H1 (cell line): ENCODE data around the gene MSTN. TPM values are rescaled to one million over a fixed set of nuclear protein-coding genes. Genes with fewer than 3 reads are reported as not detected.
A peak's percentile ranks its signal among the peaks of the same experiment; 100 is the strongest.

ENCODE experiments used
- CTCF ChIA-PET: fragments of 300-600 bp; sonication (Branson Sonifier 250); formaldehyde crosslinking; loops from one replicate; lab custom pipeline; 2021; ENCODE audit not compliant: partially characterized antibody; lab: Charles Lee
- POLR2A ChIA-PET: fragments of 300-600 bp; sonication (Branson Sonifier 250); formaldehyde crosslinking; loops from one replicate; lab custom pipeline; 2021; ENCODE audit warnings: inconsistent platforms; ENCODE audit not compliant: partially characterized antibody; lab: Charles Lee
- DNase-seq, 2 experiments: peaks; one replicate each; pipeline versions ENCODE4 v3.0.0 to v3.0.0-alpha.2; 2010 to 2022; ENCODE audit warnings: low spot score in 2 of 2, low read depth in 1 of 2, mixed read lengths in 1 of 2
- FAIRE-seq: peaks from 2 replicates; lab custom pipeline; 2011; peaks lifted over from hg19 to GRCh38; lab: Jason Lieb, UNC
- H2AFZ ChIP-seq: 2 replicates; pipeline ENCODE4 v1.8.1; 2012; ENCODE audit warnings: low read length, inconsistent platforms
- H2AK5ac ChIP-seq: 2 replicates; pipeline ENCODE4 v1.6.1; 2013; ENCODE audit warnings: low read depth, low read length
- H2BK120ac ChIP-seq: replicated peaks from 2 replicates; pipeline ENCODE3; 2013; ENCODE audit warnings: low read depth, low read length, inconsistent platforms
- H2BK12ac ChIP-seq: 2 replicates; pipeline ENCODE4 v1.6.1; 2013; ENCODE audit warnings: low read depth, low read length
- H2BK15ac ChIP-seq: 2 replicates; pipeline ENCODE4 v1.6.1; 2013; ENCODE audit warnings: low read length
- H2BK20ac ChIP-seq: 2 replicates; pipeline ENCODE4 v1.6.1; 2013; ENCODE audit warnings: low read length
- H2BK5ac ChIP-seq: 2 replicates; pipeline ENCODE4 v1.6.1; 2013; ENCODE audit warnings: low read depth, low read length
- H3K14ac ChIP-seq: 2 replicates; pipeline ENCODE4 v1.6.1; 2013; ENCODE audit warnings: inconsistent platforms; ENCODE audit not compliant: insufficient read length
- H3K18ac ChIP-seq: 2 replicates; pipeline ENCODE4 v1.6.1; 2013; ENCODE audit warnings: low read length; ENCODE audit errors: extremely low read depth
- H3K23ac ChIP-seq: 2 replicates; pipeline ENCODE4 v1.6.1; 2013; ENCODE audit warnings: inconsistent platforms; ENCODE audit not compliant: insufficient read length
- H3K23me2 ChIP-seq: 2 replicates; pipeline ENCODE4 v1.6.1; 2013; ENCODE audit warnings: low read depth, low read length
- H3K27ac ChIP-seq: 2 replicates; pipeline ENCODE4 v1.6.1; 2011; ENCODE audit warnings: low read depth, low read length, inconsistent platforms
- H3K27me3 ChIP-seq, 4 experiments: replicated peaks in 1 of 4; 1 replicate in 1 of 4; 2 replicates in 3 of 4; pipeline versions ENCODE4 v1.6.1 to v1.8.1; 2011 to 2013; ENCODE audit warnings: low read length in 3 of 4, mild to moderate bottlenecking in 3 of 4, inconsistent platforms in 2 of 4, mixed read lengths in 2 of 4, moderate library complexity in 1 of 4; ENCODE audit not compliant: control insufficient read depth in 3 of 4, insufficient read depth in 3 of 4; ENCODE audit errors: extremely low read depth in 1 of 4
- H3K36me3 ChIP-seq, 4 experiments: 2 replicates each; pipeline versions ENCODE4 v1.6.1 to v1.8.1; 2011 to 2013; ENCODE audit warnings: mild to moderate bottlenecking in 4 of 4, low read length in 3 of 4, moderate library complexity in 2 of 4, control low read depth in 1 of 4, inconsistent platforms in 1 of 4; ENCODE audit not compliant: insufficient read depth in 4 of 4, control insufficient read depth in 2 of 4
- H3K4ac ChIP-seq: replicated peaks from 2 replicates; pipeline ENCODE3; 2013; ENCODE audit warnings: low read length, low read depth, mixed read lengths, inconsistent platforms; ENCODE audit not compliant: insufficient read length
- H3K4me1 ChIP-seq, 4 experiments: replicated peaks in 1 of 4; 1 replicate in 1 of 4; 2 replicates in 3 of 4; pipeline versions ENCODE4 v1.6.1 to v1.8.1; 2011 to 2013; ENCODE audit warnings: low read length in 3 of 4, inconsistent platforms in 2 of 4, mixed read lengths in 1 of 4; ENCODE audit not compliant: insufficient read depth in 4 of 4, control insufficient read depth in 3 of 4
- H3K4me2 ChIP-seq, 2 experiments: 2 replicates each; pipeline versions ENCODE4 v1.6.1 to v1.8.1; 2011 to 2013; ENCODE audit warnings: low read depth in 2 of 2, low read length in 2 of 2, control low read depth in 1 of 2, inconsistent platforms in 1 of 2, mild to moderate bottlenecking in 1 of 2; ENCODE audit not compliant: insufficient read depth in 1 of 2
- H3K4me3 ChIP-seq, 4 experiments: fragments of 200-600, 300-600 bp in 1 of 4; sonication (generic), shearing (Covaris generic), sonication (Bioruptor Twin) in 1 of 4; 2 replicates each; pipeline versions ENCODE4 v1.5.1 to v1.8.1; 2011 to 2016; ENCODE audit warnings: low read length in 4 of 4, low read depth in 3 of 4, control low read depth in 2 of 4, inconsistent platforms in 2 of 4, mild to moderate bottlenecking in 2 of 4, mixed read lengths in 1 of 4, moderate library complexity in 1 of 4; ENCODE audit not compliant: insufficient read depth in 2 of 4; ENCODE audit errors: extremely low read depth in 1 of 4
- H3K56ac ChIP-seq: replicated peaks from 2 replicates; pipeline ENCODE3; 2013; ENCODE audit warnings: low read depth, mild to moderate bottlenecking, mixed read lengths, low read length, inconsistent platforms; ENCODE audit not compliant: insufficient read length
- H3K79me1 ChIP-seq: 2 replicates; pipeline ENCODE4 v1.6.1; 2013; ENCODE audit warnings: low read depth, low read length, control low read depth
- H3K79me2 ChIP-seq, 2 experiments: 2 replicates each; pipeline versions ENCODE4 v1.6.1 to v1.8.1; 2012 to 2013; ENCODE audit warnings: low read length in 2 of 2, mild to moderate bottlenecking in 2 of 2, inconsistent platforms in 1 of 2; ENCODE audit not compliant: insufficient read depth in 2 of 2, control insufficient read depth in 1 of 2
- H3K9ac ChIP-seq, 4 experiments: replicated peaks in 1 of 4; 1 replicate in 1 of 4; 2 replicates in 3 of 4; pipeline versions ENCODE4 v1.6.1 to v1.8.1; 2011 to 2013; ENCODE audit warnings: low read depth in 3 of 4, low read length in 3 of 4, control low read depth in 2 of 4, mild to moderate bottlenecking in 2 of 4, moderate library complexity in 2 of 4, inconsistent platforms in 1 of 4; ENCODE audit errors: extremely low read depth in 1 of 4
- H3K9me3 ChIP-seq, 2 experiments: 2 replicates each; pipeline versions ENCODE4 v1.6.1 to v1.8.1; 2012 to 2013; ENCODE audit warnings: mild to moderate bottlenecking in 2 of 2, moderate library complexity in 2 of 2, control low read depth in 1 of 2, inconsistent platforms in 1 of 2, low read depth in 1 of 2, low read length in 1 of 2, mixed read lengths in 1 of 2; ENCODE audit not compliant: insufficient read depth in 2 of 2
- H4K20me1 ChIP-seq, 2 experiments: replicated peaks in 1 of 2; 2 replicates each; pipeline versions ENCODE3 to v1.8.1; 2011 to 2013; ENCODE audit warnings: inconsistent platforms in 2 of 2, low read length in 2 of 2, mild to moderate bottlenecking in 1 of 2; ENCODE audit not compliant: insufficient read depth in 2 of 2, control insufficient read depth in 1 of 2
- H4K5ac ChIP-seq: 2 replicates; pipeline ENCODE4 v1.6.1; 2013; ENCODE audit warnings: low read length, low read depth, mixed read lengths, inconsistent platforms; ENCODE audit not compliant: insufficient read length
- H4K8ac ChIP-seq: 2 replicates; pipeline ENCODE4 v1.8.0; 2013; ENCODE audit warnings: mild to moderate bottlenecking, moderate library complexity, low read length, inconsistent platforms; ENCODE audit not compliant: insufficient read depth; ENCODE audit errors: extremely low read depth
- H4K91ac ChIP-seq: replicated peaks from 2 replicates; pipeline ENCODE3; 2013; ENCODE audit warnings: low read length, mixed read lengths, inconsistent platforms; ENCODE audit not compliant: insufficient read length
- CBX5 ChIP-seq: fragments of 300-800, 300-1000 bp; sonication (generic); IDR thresholded peaks from 2 replicates; pipeline ENCODE4 v1.7.1; 2016; ENCODE audit warnings: antibody characterized with exemption, low read length, low read depth
- CTCF ChIP-seq, 3 experiments: IDR thresholded peaks; 1 replicate in 2 of 3; 2 replicates in 1 of 3; pipeline versions ENCODE4 v1.5.1 to v1.6.1; 2011; ENCODE audit warnings: low read length in 3 of 3, mild to moderate bottlenecking in 3 of 3, inconsistent platforms in 2 of 3, low read depth in 1 of 3, moderate library complexity in 1 of 3; ENCODE audit not compliant: insufficient read depth in 1 of 3; ENCODE audit errors: control extremely low read depth in 1 of 3
- FOSL1 ChIP-seq: IDR thresholded peaks from 2 replicates; pipeline ENCODE4 v1.6.1; 2011; ENCODE audit warnings: mild to moderate bottlenecking, low read depth, low read length, moderate library complexity; ENCODE audit not compliant: insufficient read depth
- RAD21 ChIP-seq, 2 experiments: IDR thresholded peaks in 1 of 2; conservative IDR thresholded peaks in 1 of 2; 2 replicates each; pipeline ENCODE4 v1.6.1; 2011; ENCODE audit warnings: low read depth in 2 of 2, low read length in 2 of 2, improper control_type of control experiment in 1 of 2, inconsistent platforms in 1 of 2, mild to moderate bottlenecking in 1 of 2, moderate library complexity in 1 of 2
- WGBS, 2 experiments: shearing (Covaris generic) in 1 of 2; methylation state at CpG; one replicate each; pipeline versions ENCODE4 v1.1.6 to v1.1.7; 2013 to 2015; ENCODE audit warnings: low lambda C conversion rate in 2 of 2, mixed read lengths in 2 of 2, inconsistent platforms in 1 of 2, low coverage in 1 of 2, missing lambda C conversion rate in 1 of 2; ENCODE audit not compliant: insufficient replicate concordance in 2 of 2, insufficient coverage in 1 of 2, insufficient read length in 1 of 2; ENCODE audit errors: extremely low coverage in 1 of 2, missing lambda C conversion rate in 1 of 2; 5-methylcytosine and 5-hydroxymethylcytosine counted together
- polyA plus RNA-seq, 7 experiments: library from polyadenylated mRNA; depleted of rRNA in 3 of 7; stranded (reverse) in 5 of 7; unstranded in 2 of 7; fragments of >200 nt in 5 of 7; fragments of 200-250 nt in 2 of 7; gene quantifications; 1 replicate in 5 of 7; 2 replicates in 1 of 7; 4 replicates in 1 of 7; pipeline versions ENCODE4 v1.2.1 to v1.2.3, GENCODE V29; 2011 to 2013; ENCODE audit warnings: missing spikeins in 2 of 7, mixed read lengths in 2 of 7
- total RNA-seq: library from RNA; stranded (reverse); fragmentation: NEBNext Ultra II Directional; extraction: Animal tissue kit (Norgen Biotek cat#: 25700); gene quantifications from 2 replicates; pipeline ENCODE4 v1.2.1, GENCODE V29; 2021

MSTN gene
- total and polyA plus RNA-seq, 2 of the 8 experiments (the other 6 are each of a cell fraction or from before 2014, with no cell fraction given): not detected

- H3K4me3 ChIP-seq: no peak overlapping the region
- no peaks in the 10 kb centered on the region for H4K20me1 ChIP-seq
- H3K14ac ChIP-seq: no peak overlapping the region
- no peak overlapping the region for H3K4me2 ChIP-seq
- no peaks in the 10 kb centered on the region for H3K79me2 ChIP-seq
- H3K4ac ChIP-seq: no peak overlapping the region
- no peak overlapping the region for H2BK12ac ChIP-seq
- no peak overlapping the region for H2BK5ac ChIP-seq
- 56% methylated on average over 5 of the region's 5 CpGs; no CpG with 5 or more reads in 1 of the 2 experiments for WGBS, 2 experiments
- H2AK5ac ChIP-seq: no peak overlapping the region
- H2BK15ac ChIP-seq: no peak overlapping the region
- H3K18ac ChIP-seq: no peak overlapping the region
- H3K23ac ChIP-seq: no peak overlapping the region
- no peak overlapping the region for H2AFZ ChIP-seq
- H3K4me1 ChIP-seq: no peaks in the 10 kb centered on the region
- H4K8ac ChIP-seq: no peak overlapping the region
- no peaks in the 10 kb centered on the region for H3K9me3 ChIP-seq
- H3K56ac ChIP-seq: no peak overlapping the region
- ChIA-PET POLR2A (no interaction called here), CTCF (interaction anchor here (0.8 to 5.7 kb wide), 13 partner anchors 10 to 142 kb away, joined by 3 to 28 read pairs (median 4); no protein-coding TSS in a partner anchor)
- no peaks in the 10 kb centered on the region for H3K27me3 ChIP-seq
- no peaks in the 10 kb centered on the region for H3K36me3 ChIP-seq
- DNase-seq (peak in 1 of 2 experiments; percentile 1), FAIRE-seq (peak; percentile 7)
- no peak overlapping the region for H2BK120ac ChIP-seq
- TF ChIP-seq CTCF (IDR thresholded peaks at IDR 0.05; ENCODE audit: control extremely low read depth in 1 of 3, insufficient read depth in 1 of 3, low read depth in 1 of 3, low read length in 3 of 3) (peak in 1 of 3 experiments; percentile 48; a peak in 2 of 4 replicates), RAD21 (IDR thresholded peaks at IDR 0.05 in 1 of 2, conservative IDR thresholded peaks at IDR 0.05 in 1 of 2; ENCODE audit: low read depth in 2 of 2, low read length in 2 of 2) (peak; percentile 27 to 32; a peak in 1 of 4 replicates), FOSL1 (no peak), CBX5 (no peak)
- no peak overlapping the region for H3K27ac ChIP-seq
- H4K5ac ChIP-seq: no peak overlapping the region
- H3K79me1 ChIP-seq: no peaks in the 10 kb centered on the region
- no peak overlapping the region for H4K91ac ChIP-seq
- H3K23me2 ChIP-seq: no peaks in the 10 kb centered on the region
- H2BK20ac ChIP-seq: no peak overlapping the region
- no peak overlapping the region for H3K9ac ChIP-seq
Observed at GRCh38 chr2:190023860-190024259, 38.7 kb downstream of the MSTN start.
